Tibial nerve (tissue), 4 donors: ENCODE results near the gene CDC14B. TPM values are rescaled to one million over a fixed set of nuclear protein-coding genes. Genes with fewer than 3 reads are reported as not detected.
A peak's percentile ranks its signal among the peaks of the same experiment; 100 is the strongest.

ENCODE experiments used
- DNase-seq, 2 donors: peaks; one replicate each; pipeline ENCODE4 v3.0.0-alpha.2; 2019; ENCODE audit warnings: low spot score in 2 of 2
- H3K27ac ChIP-seq, 4 donors: fragments of 200-600 bp; sonication (generic) in 3 of 4; one replicate each; pipeline ENCODE4 v1.5.1; 2017 to 2019; ENCODE audit warnings: mild to moderate bottlenecking in 1 of 4
- H3K27me3 ChIP-seq, 2 donors: fragments of 200-600 bp; sonication (generic) in 1 of 2; one replicate each; pipeline versions ENCODE4 v1.5.1 to v1.6.0; 2017 to 2019
- H3K36me3 ChIP-seq, 3 donors: fragments of 200-600 bp; sonication (generic); one replicate each; pipeline ENCODE4 v1.5.1; 2018 to 2019
- H3K4me1 ChIP-seq, 4 donors: fragments of 200-600 bp; sonication (generic) in 3 of 4; one replicate each; pipeline ENCODE4 v1.5.1; 2017 to 2019
- H3K4me3 ChIP-seq, 4 donors: fragments of 200-600 bp; sonication (generic) in 3 of 4; one replicate each; pipeline ENCODE4 v1.5.1; 2017 to 2019; ENCODE audit warnings: mild to moderate bottlenecking in 1 of 4, moderate library complexity in 1 of 4
- H3K9me3 ChIP-seq, 4 donors: fragments of 200-600 bp; sonication (generic) in 3 of 4; one replicate each; pipeline ENCODE4 v1.5.1; 2017 to 2019
- EP300 ChIP-seq, 2 donors: sonication (generic); formaldehyde crosslinking; IDR thresholded peaks; one replicate each; pipeline ENCODE4 v1.6.1; 2017; ENCODE audit warnings: antibody characterized with exemption in 2 of 2, mild to moderate bottlenecking in 1 of 2
- POLR2A ChIP-seq, 2 donors: fragments of 450-650 bp; IDR thresholded peaks; one replicate each; pipeline ENCODE4 v1.6.1; 2017; ENCODE audit warnings: antibody characterized with exemption in 2 of 2, mild to moderate bottlenecking in 2 of 2, moderate library complexity in 2 of 2
- WGBS, 2 donors: methylation state at CpG; one replicate each; pipeline ENCODE4 v1.1.5; 2018; 5-methylcytosine and 5-hydroxymethylcytosine counted together
- total RNA-seq, 4 donors: library from RNA; depleted of rRNA; stranded (reverse); fragments of >200 nt; gene quantifications; one replicate each; pipeline ENCODE4 v1.1.0, GENCODE V29; 2016
- TF ChIP-seq, protein P1 (sequence below), 5 experiments: fragments of 200-600 bp in 3 of 5; fragments of 450-650 bp in 2 of 5; sonication (generic) in 3 of 5; IDR thresholded peaks; one replicate each; pipeline ENCODE4 v1.5.1; 2016 to 2019; ENCODE audit warnings: antibody characterized with exemption in 5 of 5, mild to moderate bottlenecking in 3 of 5, moderate library complexity in 2 of 5

Gene CDC14B
- total RNA-seq, 4 donors from 2014 or later, result 25.9 to 34.1 (median 27.6) TPM

DNA sequence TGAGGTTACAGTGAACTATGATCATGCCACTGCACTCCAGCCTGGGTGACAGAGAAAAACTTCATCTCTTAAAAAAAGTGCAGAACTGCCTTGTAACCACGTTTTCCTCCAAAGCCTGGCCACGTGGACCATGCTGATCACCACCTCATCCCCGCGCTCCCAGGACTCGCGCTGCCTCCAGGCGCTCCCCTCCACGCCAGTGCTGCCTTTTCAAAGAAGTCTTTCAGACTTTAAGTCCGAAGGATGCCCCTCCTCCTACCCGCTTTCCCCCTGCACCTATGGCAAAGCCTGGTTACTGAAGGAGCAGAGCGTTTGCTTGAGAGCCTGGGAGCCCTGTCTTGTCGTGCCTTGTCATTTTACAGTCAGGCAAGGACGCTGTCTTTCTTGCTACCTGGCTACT is 125.9 kb downstream of the CDC14B start:
- H3K36me3 ChIP-seq, result peaks cover 0 to 75% (median under 1%) of the 10 kb centered on the region in 3 donors
- WGBS, 2 donors, result 54 to 71% methylated on average over 13 of the region's 13 CpGs

DNA sequence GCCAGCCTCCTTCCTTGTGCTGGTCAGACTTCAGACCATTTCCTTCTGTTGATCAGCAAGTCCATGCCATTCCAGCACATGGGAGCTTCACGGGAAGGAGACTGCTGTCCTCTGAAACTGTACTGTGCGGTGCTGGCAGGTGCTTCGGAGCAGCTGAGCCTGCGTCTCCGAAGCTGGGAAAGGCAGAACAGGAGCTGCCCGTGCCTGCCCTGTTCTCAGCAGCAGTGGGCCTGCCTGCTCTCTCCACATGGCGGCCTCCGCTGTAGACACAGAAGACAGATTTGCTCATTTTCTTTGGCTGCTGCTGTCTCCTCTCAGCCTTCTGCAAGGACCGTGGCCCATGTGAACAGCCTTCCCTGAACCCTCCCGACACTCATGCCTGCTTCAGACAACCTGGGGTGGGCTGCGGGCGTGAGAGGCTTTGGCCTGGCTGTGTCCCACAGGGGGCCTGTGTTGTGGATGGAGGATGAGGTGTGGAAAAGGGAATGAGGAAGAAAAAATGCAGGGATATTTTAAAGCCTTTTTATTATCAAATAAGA is 126.6 kb downstream of the CDC14B start:
- Histone ChIP-seq H3K27me3 (no peaks in the 10 kb centered on the region), H3K36me3 (peaks cover 0 to 82% (median 6%) of the 10 kb centered on the region in 3 donors), H3K27ac (peak overlapping the region in 1 of 4 donors; percentile 44), H3K4me1 (peaks cover 0 to 22% (median 0%) of the 10 kb centered on the region in 4 donors), H3K9me3 (no peaks in the 10 kb centered on the region), H3K4me3 (no peak overlapping the region)
- no peak for TF ChIP-seq POLR2A (IDR thresholded peaks at IDR 0.05)
- no peak for DNase-seq
- WGBS, 2 donors, result 79 to 82% methylated on average over 9 to 12 of the region's 12 CpGs

More for the DNA sequence above, 125.9 kb downstream of the CDC14B start:
- no peak for TF ChIP-seq EP300 (IDR thresholded peaks at IDR 0.05)
- no peak for TF ChIP-seq POLR2A (IDR thresholded peaks at IDR 0.05)
- TF ChIP-seq, protein P1, sequence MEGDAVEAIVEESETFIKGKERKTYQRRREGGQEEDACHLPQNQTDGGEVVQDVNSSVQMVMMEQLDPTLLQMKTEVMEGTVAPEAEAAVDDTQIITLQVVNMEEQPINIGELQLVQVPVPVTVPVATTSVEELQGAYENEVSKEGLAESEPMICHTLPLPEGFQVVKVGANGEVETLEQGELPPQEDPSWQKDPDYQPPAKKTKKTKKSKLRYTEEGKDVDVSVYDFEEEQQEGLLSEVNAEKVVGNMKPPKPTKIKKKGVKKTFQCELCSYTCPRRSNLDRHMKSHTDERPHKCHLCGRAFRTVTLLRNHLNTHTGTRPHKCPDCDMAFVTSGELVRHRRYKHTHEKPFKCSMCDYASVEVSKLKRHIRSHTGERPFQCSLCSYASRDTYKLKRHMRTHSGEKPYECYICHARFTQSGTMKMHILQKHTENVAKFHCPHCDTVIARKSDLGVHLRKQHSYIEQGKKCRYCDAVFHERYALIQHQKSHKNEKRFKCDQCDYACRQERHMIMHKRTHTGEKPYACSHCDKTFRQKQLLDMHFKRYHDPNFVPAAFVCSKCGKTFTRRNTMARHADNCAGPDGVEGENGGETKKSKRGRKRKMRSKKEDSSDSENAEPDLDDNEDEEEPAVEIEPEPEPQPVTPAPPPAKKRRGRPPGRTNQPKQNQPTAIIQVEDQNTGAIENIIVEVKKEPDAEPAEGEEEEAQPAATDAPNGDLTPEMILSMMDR (IDR thresholded peaks at IDR 0.05), result no peak
- Histone ChIP-seq H3K9me3 (no peaks in the 10 kb centered on the region), H3K4me1 (peaks cover 0 to 19% (median 0%) of the 10 kb centered on the region in 4 donors), H3K27me3 (no peaks in the 10 kb centered on the region), H3K27ac (peak overlapping the region in 1 of 4 donors; percentile 44), H3K4me3 (no peak overlapping the region)
- no peak for DNase-seq

DNA sequence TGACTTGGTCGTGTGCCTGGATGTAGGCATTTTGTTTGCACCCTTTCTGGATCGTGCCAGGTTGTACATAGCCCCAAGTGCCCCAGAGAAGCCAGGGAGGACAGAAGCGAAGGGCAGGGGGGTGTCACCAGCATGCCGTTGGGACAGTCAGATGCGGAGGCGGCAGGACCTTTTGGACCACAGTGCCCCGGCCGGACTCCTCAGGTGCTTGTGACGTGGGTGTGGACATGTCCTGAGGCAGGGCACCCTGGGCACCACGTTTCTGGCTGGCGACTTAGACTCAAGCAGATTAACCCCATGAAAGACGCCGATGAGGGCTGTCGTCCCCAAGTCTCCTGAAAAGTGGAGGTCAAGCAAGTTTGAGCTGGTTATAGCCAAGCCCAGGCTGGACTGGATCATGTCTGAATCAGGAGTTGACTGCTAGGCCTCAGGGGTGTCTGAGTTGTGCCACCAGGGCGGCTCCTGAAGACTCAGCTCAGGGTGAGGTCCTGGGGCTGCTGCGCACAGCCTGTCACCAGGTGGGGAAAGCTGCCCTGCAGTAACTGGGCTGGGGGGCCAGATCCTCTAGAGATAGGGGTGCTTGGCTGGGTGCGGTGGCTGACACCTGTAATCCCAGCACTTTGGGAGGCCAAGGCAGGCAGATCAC is 127.6 kb downstream of the CDC14B start:
- Histone ChIP-seq H3K27me3 (no peaks in the 10 kb centered on the region), H3K4me3 (no peak overlapping the region), H3K27ac (peak overlapping the region in 1 of 4 donors; percentile 50), H3K4me1 (peaks cover 0 to 33% (median 3%) of the 10 kb centered on the region in 4 donors), H3K9me3 (no peaks in the 10 kb centered on the region), H3K36me3 (peaks cover 0 to 84% (median 6%) of the 10 kb centered on the region in 3 donors)
- no peak for DNase-seq
- TF ChIP-seq, protein P1 (IDR thresholded peaks at IDR 0.05), result no peak
- no peak for TF ChIP-seq POLR2A (IDR thresholded peaks at IDR 0.05)
- no peak for TF ChIP-seq EP300 (IDR thresholded peaks at IDR 0.05)
- 86 to 91% methylated on average over 11 to 14 of the region's 17 CpGs for WGBS, 2 donors

DNA sequence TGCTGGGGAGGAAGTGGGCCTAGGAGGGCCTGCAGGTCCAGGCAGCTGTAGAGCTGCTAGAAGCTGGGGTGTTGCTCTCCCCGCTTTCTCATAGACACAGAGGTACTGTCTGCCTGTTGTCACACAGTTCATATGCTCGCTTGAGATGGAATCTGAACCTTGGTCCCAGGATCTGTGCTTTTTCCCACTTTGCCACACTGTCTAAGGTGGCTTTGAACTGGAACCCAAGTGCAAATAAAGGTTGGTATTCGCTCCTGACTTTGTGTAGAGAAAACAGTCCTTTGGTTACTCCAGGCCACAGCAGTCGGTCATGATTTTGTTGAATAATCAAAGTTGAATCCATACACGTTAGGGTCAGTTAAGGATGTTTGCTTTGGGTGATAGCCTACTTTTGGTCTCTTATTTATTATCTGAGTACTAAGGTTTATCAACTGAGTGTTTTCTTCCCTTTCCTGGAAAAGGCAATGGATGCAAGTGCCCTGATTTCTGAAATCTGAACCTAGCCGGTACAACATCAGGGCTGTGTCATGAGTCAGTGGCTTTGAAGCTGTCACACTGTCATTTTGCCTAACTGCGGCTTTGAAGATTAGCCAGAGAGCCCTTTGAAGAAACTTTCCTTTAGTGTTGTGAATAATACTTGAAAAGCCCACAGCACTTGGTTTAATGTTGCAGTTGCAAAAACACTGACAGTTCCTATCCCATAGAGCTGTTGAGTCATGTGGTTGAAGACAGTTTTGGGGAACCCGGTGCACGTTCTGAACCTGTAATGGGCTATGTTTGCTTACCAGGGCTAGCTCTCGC is 128.4 kb downstream of the CDC14B start:
- H3K4me1 ChIP-seq, result peaks cover 0 to 40% (median 8%) of the 10 kb centered on the region in 4 donors
- peak overlapping the region in 1 of 4 donors; percentile 50 for H3K27ac ChIP-seq
- TF ChIP-seq POLR2A (IDR thresholded peaks at IDR 0.05), result no peak
- TF ChIP-seq, protein P1 (IDR thresholded peaks at IDR 0.05), result no peak
- TF ChIP-seq EP300 (IDR thresholded peaks at IDR 0.05), result no peak
- peaks cover 0 to 77% (median 6%) of the 10 kb centered on the region in 3 donors for H3K36me3 ChIP-seq
- no peaks in the 10 kb centered on the region for H3K27me3 ChIP-seq
- H3K9me3 ChIP-seq, result no peaks in the 10 kb centered on the region
- DNase-seq, result no peak
- H3K4me3 ChIP-seq, result no peak overlapping the region
- 75 to 77% methylated on average over 10 of the region's 10 CpGs for WGBS, 2 donors

DNA sequence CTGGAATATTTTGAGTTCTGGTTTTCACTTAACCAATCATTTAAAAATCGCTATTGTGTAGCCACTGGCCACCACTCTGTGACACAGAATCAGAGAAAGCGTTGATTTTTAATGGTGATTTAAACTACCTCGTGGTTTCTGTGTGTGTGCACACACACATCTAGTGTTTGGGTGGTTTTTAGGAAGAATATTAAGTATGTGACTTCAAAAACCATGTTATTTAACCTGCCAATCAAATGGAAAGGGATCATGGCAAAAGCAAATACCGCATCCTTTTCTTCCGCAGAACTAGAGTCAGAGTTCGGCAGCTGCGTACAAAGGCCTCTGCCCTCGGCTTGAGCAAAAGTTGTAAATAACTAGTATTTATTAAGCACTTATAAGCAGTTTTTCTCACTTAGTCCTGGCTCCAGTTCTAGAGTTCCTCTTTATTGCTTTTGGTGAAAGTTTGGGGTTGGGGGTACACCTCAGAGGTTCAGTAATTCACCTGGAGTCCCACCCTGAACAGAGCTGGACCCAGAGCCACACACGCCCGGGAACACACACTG is 129.0 kb downstream of the CDC14B start:
- Histone ChIP-seq H3K4me1 (peaks cover 0 to 47% (median 8%) of the 10 kb centered on the region in 4 donors), H3K4me3 (no peak overlapping the region), H3K36me3 (peaks cover 0 to 74% (median 6%) of the 10 kb centered on the region in 3 donors), H3K9me3 (no peaks in the 10 kb centered on the region), H3K27ac (peak overlapping the region in 1 of 4 donors; percentile 50), H3K27me3 (no peaks in the 10 kb centered on the region)
- TF ChIP-seq, protein P1 (IDR thresholded peaks at IDR 0.05), result no peak
- TF ChIP-seq POLR2A (IDR thresholded peaks at IDR 0.05) (no peak), EP300 (IDR thresholded peaks at IDR 0.05) (no peak)
- WGBS, 2 donors, result 87 to 89% methylated on average over 10 of the region's 10 CpGs
- no peak for DNase-seq
